GM18505 (cell line): ENCODE results near the gene ACOT7.
"Not testable (repeated sequence)": the region's sequence is repeated elsewhere in the genome, so short reads cannot be mapped to it uniquely, and the experiment has no call there.

Source experiments
- ATAC-seq: cut with Tn5 transposase; IDR thresholded peaks from one replicate; pipeline ENCODE4 v1.9.1; 2021; ENCODE audit not compliant: unreplicated experiment
- POLR2A ChIP-seq: IDR thresholded peaks from 4 replicates; pipeline ENCODE4 v1.6.1; 2011; ENCODE audit warnings: borderline replicate concordance; ENCODE audit not compliant: insufficient read depth, insufficient read length; ENCODE audit errors: extremely low read depth

ACOT7 gene

DNA sequence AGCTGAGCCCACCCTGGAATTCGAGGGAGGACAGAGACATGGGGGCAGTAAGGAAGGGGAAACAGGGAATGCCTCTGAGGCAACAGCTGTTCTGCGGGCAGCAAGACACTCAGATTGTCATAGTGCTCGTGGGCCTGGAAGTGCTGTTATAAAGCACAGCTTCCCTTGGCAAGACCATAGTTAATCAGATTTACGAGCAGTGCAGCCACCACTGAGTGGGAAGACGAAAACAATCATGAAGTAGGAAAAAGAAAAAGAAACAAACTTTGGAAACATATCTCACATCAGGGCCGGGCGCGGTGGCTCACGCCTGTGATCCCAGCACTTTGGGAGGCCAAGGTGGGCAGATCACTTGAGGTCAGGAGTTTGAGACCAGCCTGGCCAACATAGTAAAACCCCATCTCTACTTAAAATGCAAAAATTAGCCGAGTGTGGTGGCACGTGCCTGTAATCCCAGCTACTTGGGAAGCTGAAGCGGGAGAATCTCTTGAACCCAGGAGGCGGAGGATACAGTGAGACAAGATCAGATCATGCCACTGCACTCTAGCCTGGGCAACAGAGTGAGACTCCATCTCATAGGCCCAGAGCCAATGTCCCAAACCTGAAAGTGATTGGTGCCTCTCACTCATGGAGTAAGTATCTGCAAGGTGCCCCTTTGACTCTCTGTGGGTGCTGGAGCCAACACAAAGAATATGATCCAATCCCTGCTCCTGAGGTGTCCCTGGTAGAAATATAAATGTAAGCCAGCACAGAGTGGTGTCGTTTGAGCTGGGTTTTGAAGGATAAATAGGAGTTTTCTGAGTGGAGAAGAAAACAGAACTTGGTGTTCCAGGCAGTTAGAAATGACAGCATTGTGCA, 77.1 kb downstream of the ACOT7 start:
- no peak for ATAC-seq
- no peak for TF ChIP-seq POLR2A

GRCh38 chr1:6314503-6314902, 79.1 kb downstream of the ACOT7 start:
- ATAC-seq = no peak
- TF ChIP-seq POLR2A = no peak

DNA sequence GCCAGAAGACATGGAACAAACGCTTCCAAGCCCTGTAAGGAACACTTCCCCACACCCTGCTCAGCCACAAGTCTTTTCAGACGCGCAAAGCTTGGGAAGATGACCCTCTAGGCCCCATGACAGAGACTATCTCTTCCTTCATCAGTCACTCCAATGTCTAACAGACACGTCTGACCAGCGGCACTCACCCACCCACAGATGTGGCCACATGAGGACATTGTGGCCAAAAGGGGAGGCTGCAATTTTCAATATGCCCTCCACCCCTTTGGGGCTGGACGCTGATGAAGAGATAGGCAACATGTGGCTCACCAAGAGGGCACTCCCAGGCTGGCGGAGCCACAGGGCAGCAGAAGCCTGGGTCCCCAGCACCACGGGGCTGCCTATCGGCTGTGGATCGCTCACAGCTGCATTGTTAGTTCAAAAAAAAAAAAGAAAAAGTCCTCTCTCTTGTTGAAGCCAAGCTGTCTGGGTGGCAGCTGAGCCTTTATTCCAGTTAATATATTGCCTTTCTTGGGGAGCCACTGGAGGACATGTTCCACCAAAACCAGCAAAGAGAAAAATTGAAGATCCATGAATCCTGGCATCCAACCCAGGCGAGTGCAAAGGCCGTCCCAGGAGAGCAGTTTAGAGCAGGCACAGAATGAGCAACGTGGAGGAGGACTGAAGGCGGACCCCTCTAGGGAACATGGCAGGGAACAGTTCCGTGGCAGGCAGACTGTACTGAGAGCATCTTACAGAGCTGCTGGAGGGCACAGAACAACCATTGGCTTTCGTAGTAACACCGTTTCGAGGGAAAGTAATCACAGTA, 80.0 kb downstream of the ACOT7 start:
- TF ChIP-seq POLR2A = no peak
- no peak for ATAC-seq

DNA sequence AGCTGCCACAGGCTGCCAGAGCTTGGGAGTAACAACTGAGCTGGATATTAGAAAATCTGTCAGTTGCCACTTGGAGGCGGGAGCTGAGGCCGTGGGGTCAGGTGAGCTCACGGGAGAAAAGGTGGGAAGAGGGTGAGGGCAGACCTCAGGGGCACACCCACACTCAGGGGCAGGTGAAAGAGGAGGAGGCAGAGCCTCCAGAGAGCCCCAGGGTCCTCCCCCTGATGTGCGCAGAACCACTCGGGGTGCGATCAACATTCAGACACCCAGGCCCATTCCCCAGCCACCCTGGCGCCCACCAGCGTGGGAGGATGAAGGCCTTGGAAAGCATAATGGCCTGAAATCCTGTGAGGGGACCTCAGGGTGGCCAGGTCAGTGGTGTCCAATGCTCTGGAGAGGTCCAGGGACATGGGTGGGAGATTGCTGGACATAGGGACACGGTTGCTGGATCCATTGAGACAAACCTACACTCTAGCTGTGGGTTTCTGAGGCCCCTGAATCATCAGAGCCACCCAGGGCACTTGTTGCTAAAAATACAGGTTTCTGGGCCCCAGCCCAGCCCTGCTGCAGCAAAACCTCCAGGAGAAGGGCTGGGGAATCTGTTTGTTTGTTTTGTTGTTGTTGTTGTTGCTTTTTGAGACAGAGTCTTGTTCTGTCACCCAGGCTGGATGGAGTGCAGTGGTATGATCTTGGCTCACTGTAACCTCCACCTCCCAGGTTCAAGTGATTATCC, 83.3 kb downstream of the ACOT7 start:
- ATAC-seq = no peak
- no peak for TF ChIP-seq POLR2A

DNA sequence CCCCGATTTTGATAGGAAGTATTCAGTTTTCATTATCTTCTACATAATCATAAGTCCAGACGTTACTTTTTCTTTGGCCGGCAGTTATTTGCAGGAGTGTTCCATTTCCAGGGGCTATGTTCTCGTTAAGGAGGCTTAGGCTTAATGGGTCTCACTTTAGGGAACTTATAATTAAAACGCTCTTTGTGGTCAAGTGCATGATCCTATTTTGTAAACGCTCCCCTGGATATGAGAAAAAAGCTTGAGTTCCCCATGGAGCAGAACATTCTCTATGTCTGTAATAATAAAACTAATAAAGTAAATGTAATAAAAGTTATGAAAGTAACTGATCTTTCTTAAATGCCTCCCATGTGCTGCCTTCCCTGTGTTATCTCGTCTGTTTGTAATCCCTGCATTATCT, 84.0 kb downstream of the ACOT7 start:
- ATAC-seq = no peak
- no peak for TF ChIP-seq POLR2A

DNA sequence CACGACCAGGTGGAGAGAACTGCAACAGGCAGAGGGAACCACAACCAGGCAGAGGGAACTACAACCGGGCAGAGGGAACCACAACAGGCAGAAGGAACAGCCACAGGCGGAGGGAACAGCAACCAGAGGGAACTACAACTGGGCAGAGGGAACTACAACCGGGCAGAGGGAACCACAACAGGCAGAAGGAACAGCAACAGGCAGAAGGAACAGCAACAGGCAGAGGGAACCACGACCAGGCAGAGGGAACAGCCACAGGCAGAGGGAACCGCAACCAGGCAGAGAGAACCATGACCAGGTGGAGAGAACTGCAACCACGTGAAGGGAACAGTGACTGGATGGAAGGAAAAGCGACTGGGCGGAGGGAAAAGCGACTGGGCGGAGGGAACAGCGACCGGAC, 85.1 kb downstream of the ACOT7 start:
- ATAC-seq = no peak
- no peak for TF ChIP-seq POLR2A

DNA sequence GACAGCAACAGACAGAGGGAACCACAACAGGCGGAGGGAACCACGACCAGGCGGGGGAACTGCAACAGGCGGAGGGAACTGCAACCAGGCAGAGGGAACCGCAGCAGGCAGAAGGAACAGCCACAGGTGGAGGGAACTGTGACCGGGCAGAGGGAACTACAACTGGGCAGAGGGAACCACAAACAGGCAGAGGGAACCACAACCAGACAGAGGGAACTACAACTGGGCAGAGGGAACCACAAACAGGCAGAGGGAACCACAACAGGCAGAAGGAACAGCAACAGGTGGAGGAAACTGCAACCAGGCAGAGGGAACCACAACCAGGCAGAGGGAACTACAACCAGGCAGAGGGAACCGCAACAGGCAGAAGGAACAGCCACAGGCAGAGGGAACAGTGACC, 85.9 kb downstream of the ACOT7 start:
- not testable (repeated sequence) for ATAC-seq

DNA sequence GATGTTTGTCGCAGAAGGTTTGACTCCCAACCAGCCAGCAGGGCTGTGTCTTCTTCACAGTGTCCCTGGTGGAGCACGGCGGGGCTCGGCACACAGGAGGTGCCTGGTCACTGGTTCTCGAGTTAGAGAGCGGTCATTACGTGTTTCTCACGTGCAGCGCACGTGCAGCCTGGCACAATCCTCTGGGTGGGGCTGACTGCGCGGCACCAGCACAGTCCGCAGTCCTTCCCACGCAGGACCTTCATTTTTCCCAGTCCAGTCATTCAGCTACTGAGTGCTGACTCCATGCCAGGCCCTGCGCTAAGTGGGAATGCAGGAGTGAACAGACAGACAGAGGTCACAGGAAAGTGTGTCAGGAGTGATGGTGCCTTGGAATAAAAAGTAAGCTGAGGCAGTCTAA, 86.5 kb downstream of the ACOT7 start:
- no peak for TF ChIP-seq POLR2A
- no peak for ATAC-seq

- no peak for TF ChIP-seq POLR2A
- no peak for ATAC-seq
Measured at GRCh38 chr1:6303397-6304012, 90.1 kb downstream of the ACOT7 start.

- no peak for TF ChIP-seq POLR2A
- ATAC-seq = no peak
Measured at GRCh38 chr1:6302568-6302967, 91.0 kb downstream of the ACOT7 start.

- no peak for TF ChIP-seq POLR2A
- ATAC-seq = no peak
Measured at GRCh38 chr1:6301526-6301925, 92.0 kb downstream of the ACOT7 start.

DNA sequence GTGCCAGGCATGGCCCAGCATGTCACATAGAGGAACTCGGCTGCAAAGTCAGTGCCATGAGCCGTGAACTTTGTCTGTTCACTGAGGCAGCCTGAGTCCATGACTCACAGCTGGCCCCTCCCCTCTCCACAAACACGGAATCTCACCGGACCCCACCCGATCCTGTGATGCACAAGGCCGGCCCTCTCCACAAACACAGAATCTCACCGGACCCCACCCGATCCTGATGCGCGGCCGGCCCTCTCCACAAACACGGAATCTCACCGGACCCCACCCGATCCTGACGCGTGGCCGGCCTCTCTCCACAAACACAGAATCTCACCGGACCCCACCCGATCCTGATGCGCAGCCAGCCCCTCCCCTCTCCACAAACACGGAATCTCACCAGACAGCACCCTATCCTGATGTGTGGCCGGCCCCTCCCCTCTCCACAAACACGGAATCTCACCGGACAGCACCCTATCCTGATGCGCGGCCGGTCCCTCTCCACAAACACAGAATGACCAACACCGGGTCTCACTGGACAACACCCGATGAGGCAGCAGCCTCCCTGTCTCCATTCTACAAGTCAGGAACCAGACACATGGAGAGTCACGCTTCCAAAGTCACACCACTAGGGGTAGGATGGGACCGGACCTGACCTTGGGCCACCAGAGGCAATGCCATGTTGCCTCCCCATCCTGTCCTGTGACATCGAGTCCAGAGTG, 93.1 kb downstream of the ACOT7 start:
- TF ChIP-seq POLR2A = no peak
- no peak for ATAC-seq
